ENCODE measurements around the gene GADD45GIP1.
"Not testable (repeated sequence)": the region's sequence is repeated elsewhere in the genome, so short reads cannot be mapped to it uniquely, and the experiment has no call there.

The GADD45GIP1 gene

DNA sequence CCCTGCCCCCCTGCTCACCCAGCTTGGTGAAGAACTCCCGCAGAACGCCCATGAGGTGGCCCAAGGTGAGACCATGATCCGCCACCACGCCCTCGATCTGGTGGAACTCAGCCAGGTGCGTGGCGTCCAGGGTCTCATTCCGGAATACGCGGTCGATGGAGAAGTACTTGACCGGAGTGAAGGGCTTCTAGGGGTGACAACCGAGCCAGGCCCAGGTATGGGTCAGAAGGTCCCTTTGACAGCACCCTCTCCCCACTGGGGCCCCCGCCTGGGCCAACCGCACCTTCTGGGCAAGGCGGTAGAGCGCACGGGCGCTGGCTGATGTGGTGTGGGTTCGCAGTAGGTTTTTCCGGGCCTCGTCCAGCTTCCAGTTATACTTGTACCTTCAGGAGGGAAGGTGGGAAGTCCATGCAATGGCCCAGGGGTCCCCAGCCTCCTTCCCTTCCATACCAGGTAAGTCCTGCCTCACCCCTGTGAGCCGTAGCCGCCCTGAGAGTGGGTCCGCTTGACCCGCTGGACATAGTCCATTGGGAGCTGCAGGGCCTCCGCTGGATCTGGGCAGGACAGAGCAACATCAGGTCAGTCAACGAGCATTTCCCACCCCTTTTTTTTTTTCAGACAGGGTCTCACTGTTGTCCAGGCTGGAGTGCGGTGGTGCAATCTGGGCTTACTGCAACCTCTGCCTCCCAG, 32.3 kb downstream of the GADD45GIP1 start:
- H3K4me3 ChIP-seq (ENCODE audit: low read length): no peak overlapping the region
- no peak for DNase-seq (ENCODE audit: low read depth)
- TF ChIP-seq, protein P1, sequence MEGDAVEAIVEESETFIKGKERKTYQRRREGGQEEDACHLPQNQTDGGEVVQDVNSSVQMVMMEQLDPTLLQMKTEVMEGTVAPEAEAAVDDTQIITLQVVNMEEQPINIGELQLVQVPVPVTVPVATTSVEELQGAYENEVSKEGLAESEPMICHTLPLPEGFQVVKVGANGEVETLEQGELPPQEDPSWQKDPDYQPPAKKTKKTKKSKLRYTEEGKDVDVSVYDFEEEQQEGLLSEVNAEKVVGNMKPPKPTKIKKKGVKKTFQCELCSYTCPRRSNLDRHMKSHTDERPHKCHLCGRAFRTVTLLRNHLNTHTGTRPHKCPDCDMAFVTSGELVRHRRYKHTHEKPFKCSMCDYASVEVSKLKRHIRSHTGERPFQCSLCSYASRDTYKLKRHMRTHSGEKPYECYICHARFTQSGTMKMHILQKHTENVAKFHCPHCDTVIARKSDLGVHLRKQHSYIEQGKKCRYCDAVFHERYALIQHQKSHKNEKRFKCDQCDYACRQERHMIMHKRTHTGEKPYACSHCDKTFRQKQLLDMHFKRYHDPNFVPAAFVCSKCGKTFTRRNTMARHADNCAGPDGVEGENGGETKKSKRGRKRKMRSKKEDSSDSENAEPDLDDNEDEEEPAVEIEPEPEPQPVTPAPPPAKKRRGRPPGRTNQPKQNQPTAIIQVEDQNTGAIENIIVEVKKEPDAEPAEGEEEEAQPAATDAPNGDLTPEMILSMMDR (conservative IDR thresholded peaks at IDR 0.05; ENCODE audit: low read depth, low read length): no peak

- H3K4me3 ChIP-seq (ENCODE audit: low read length): no peak overlapping the region
- TF ChIP-seq, protein P1 (conservative IDR thresholded peaks at IDR 0.05; ENCODE audit: low read depth, low read length): no peak
- DNase-seq (ENCODE audit: low read depth): no peak
Observed at GRCh38 chr19:12922959-12923358, 34.1 kb downstream of the GADD45GIP1 start.

- TF ChIP-seq, protein P1 (conservative IDR thresholded peaks at IDR 0.05; ENCODE audit: low read depth, low read length): no peak
- H3K4me3 ChIP-seq (ENCODE audit: low read length): no peak overlapping the region
- DNase-seq (ENCODE audit: low read depth): no peak
Observed at GRCh38 chr19:12921047-12921446, 36.0 kb downstream of the GADD45GIP1 start.

- H3K4me3 ChIP-seq (ENCODE audit: low read length): no peak overlapping the region
- TF ChIP-seq, protein P1 (conservative IDR thresholded peaks at IDR 0.05; ENCODE audit: low read depth, low read length): no peak
- DNase-seq (ENCODE audit: low read depth): no peak
Observed at GRCh38 chr19:12918253-12918652, 38.8 kb downstream of the GADD45GIP1 start.

DNA sequence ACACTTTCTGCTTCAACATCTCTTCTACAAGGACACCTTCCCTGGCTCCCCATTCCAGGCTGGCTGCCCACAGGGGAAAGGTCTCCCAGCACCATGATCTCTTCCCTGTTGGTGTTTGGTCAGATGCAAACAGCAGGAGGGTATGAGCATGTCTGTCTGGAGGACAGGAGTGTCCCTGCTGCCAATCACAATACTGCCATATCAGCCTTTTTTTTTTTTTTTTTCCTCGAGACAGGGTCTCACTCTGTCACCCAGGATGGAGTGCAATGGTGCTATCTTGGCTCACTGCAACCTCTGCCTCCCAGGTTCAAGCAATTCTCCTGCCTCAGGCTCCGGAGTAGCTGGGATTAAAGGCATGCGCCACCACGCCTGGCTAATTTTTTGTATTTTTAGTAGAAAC, 41.2 kb downstream of the GADD45GIP1 start:
- H3K4me3 ChIP-seq (ENCODE audit: low read length); DNase-seq (ENCODE audit: low read depth): not testable (repeated sequence)

GRCh38 chr19:12913851-12914690, 43.0 kb downstream of the GADD45GIP1 start:
- H3K4me3 ChIP-seq (ENCODE audit: low read length): no peak overlapping the region
- DNase-seq (ENCODE audit: low read depth): no peak
- TF ChIP-seq, protein P1 (conservative IDR thresholded peaks at IDR 0.05; ENCODE audit: low read depth, low read length): no peak

DNA sequence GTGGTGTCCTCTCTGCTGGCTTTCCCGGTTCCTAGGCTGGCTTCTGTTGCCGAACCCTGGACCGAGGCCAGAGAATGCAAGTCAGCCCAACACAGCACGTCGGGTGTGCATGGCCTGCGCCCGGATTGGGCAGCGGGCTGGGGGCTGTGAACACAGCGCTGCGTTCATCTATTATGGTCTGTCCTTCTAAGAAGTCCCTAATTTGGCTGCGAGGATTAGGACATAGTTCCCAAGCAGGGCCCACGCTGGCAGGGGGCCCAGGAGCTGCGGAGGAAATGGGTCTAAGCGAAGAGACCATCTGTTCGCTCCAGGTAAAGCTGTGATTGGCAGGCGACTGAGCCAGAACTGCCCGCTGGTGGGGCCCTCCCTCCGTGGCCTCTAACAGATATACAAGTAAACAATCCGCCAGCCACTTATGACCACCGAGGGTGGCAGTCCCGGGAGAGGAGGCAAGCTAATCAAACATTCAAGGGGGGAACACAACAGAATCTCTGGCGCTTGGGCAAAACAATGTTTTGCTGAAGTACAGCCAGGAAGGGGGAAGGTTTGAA, 43.9 kb downstream of the GADD45GIP1 start:
- H3K4me3 ChIP-seq (ENCODE audit: low read length): peak overlapping the region; percentile 26
- peak; percentile 23 for DNase-seq (ENCODE audit: low read depth)
- TF ChIP-seq, protein P1 (conservative IDR thresholded peaks at IDR 0.05; ENCODE audit: low read depth, low read length): no peak
